Hepatocyte (in vitro differentiated cells): ENCODE data around the gene FMN1.

Experiments
- CTCF ChIP-seq: fragments of 200-600 bp; sonication (generic); IDR thresholded peaks from 2 replicates; pipeline ENCODE4 v1.5.1; 2016; ENCODE audit warnings: antibody characterized with exemption, mild to moderate bottlenecking; ENCODE audit not compliant: poor library complexity
- EZH2 ChIP-seq: fragments of 200-600 bp; sonication (generic); IDR thresholded peaks from 2 replicates; pipeline ENCODE4 v1.6.1; 2016; ENCODE audit warnings: antibody characterized with exemption, mild to moderate bottlenecking, borderline replicate concordance
- EZH2phosphoT487 ChIP-seq: fragments of 200-600 bp; sonication (generic); IDR thresholded peaks from one replicate; pipeline ENCODE4 v1.6.1; 2018; ENCODE audit warnings: antibody characterized with exemption, mild to moderate bottlenecking, low read depth, moderate library complexity; ENCODE audit not compliant: unreplicated experiment, severe bottlenecking

DNA sequence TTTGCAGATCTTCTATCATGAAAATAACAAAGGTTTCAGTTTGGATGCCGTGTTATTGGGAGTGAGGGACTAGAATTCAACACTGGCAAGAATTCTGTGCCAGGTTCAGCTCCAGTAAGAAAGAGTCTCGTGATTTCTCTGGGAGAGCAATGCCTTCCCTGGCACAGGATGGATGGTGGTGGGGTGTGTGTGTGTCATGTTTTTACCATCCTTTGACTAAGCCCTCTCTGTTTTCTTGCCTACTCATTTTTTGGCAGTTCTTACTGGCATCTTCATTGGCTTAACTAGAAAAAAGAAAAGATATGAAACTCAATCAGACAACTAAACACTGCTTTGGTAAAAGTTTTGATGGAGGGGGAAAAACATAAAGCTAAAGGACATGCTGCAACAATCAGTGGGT is 86.6 kb downstream of the FMN1 start:
- no peak for TF ChIP-seq CTCF
- no peak for TF ChIP-seq EZH2
- TF ChIP-seq EZH2phosphoT487: no peak
